ENCODE results near the gene MKNK1. TPM values are rescaled to one million over a fixed set of nuclear protein-coding genes. Genes with fewer than 3 reads are reported as not detected.
A peak's percentile ranks its signal among the peaks of the same experiment; 100 is the strongest.

Gene MKNK1
- total RNA-seq, 1 experiment from 2014 or later, result 12.9 TPM

GRCh38 chr1:46622344-46622743 lies 18.3 kb upstream of the MKNK1 start:
- Histone ChIP-seq H2AK5ac (ENCODE audit: insufficient read length, low read length) (no peak overlapping the region), H3K14ac (ENCODE audit: insufficient read depth, low read length) (no peak overlapping the region), H2BK120ac (ENCODE audit: low read depth, low read length, poor library complexity, severe bottlenecking) (no peak overlapping the region), H4K91ac (ENCODE audit: insufficient read length, low read depth, low read length) (no peak overlapping the region), H3K27ac (ENCODE audit: insufficient read length, low read depth, low read length) (no peak overlapping the region), H2AFZ (ENCODE audit: low read length) (no peak overlapping the region), H4K8ac (replicated peaks; ENCODE audit: insufficient read length, low read depth, low read length) (no peak overlapping the region), H4K5ac (ENCODE audit: insufficient read length, low read depth, low read length) (no peak overlapping the region), H3K27me3 (ENCODE audit: insufficient read depth, low read length) (peaks cover 2% of the 10 kb centered on the region), H3K9ac (ENCODE audit: extremely low read depth, insufficient read length, low read length) (no peak overlapping the region), H2BK20ac (ENCODE audit: low read depth, low read length, poor library complexity, severe bottlenecking) (no peak overlapping the region), H3K4me2 (ENCODE audit: insufficient read depth, insufficient read length, low read length) (no peak overlapping the region), H3K79me1 (ENCODE audit: insufficient read depth, low read depth, low read length, poor library complexity, severe bottlenecking) (no peaks in the 10 kb centered on the region), H3K4ac (ENCODE audit: low read depth, low read length) (no peak overlapping the region), H3K4me1 (ENCODE audit: insufficient read depth, low read length) (no peaks in the 10 kb centered on the region), H3K23me2 (ENCODE audit: insufficient read length, low read depth, low read length, poor library complexity, severe bottlenecking) (no peaks in the 10 kb centered on the region), H3K9me3 (ENCODE audit: control insufficient read depth, low read depth, low read length) (no peaks in the 10 kb centered on the region), H2BK12ac (ENCODE audit: insufficient read length, low read depth, low read length) (no peak overlapping the region), H3K56ac (ENCODE audit: insufficient read length, low read depth, low read length) (no peak overlapping the region), H3T11ph (ENCODE audit: low read length) (no peak overlapping the region), H3K79me2 (ENCODE audit: insufficient read depth, low read length) (no peaks in the 10 kb centered on the region), H3K23ac (ENCODE audit: insufficient read length, low read depth, low read length) (no peak overlapping the region), H3K18ac (ENCODE audit: insufficient read length, low read depth, low read length) (no peak overlapping the region), H4K20me1 (ENCODE audit: control insufficient read depth, insufficient read depth, insufficient read length) (no peaks in the 10 kb centered on the region), H2BK5ac (ENCODE audit: insufficient read length, low read length) (no peak overlapping the region), H2BK15ac (ENCODE audit: low read depth, low read length) (no peak overlapping the region)
- Mint-ChIP-seq H3K36me3 (ENCODE audit: insufficient read depth in 1 of 3, low read depth in 3 of 3) (no peaks in the 10 kb centered on the region), H3K27ac (no peak overlapping the region), H3K4me1 (peaks cover 8 to 9% of the 10 kb centered on the region in 2 experiments), H3K27me3 (ENCODE audit: low read depth) (peaks cover 30% of the 10 kb centered on the region), H3K9me3 (no peaks in the 10 kb centered on the region), H3K4me3 (no peak overlapping the region)
- DNase-seq, result peak; percentile 56
- WGBS (ENCODE audit: extremely low coverage, insufficient read length, low lambda C conversion rate), result no CpG with 5 or more reads among the region's 3 CpGs
- peak; percentile 72 for TF ChIP-seq CTCF (conservative IDR thresholded peaks at IDR 0.05)

Data from H9 (cell line).